GM21360 (cell line): Measurements from ENCODE around the gene TSG101.

Experiments used
- ATAC-seq: cut with Tn5 transposase; IDR thresholded peaks from one replicate; pipeline ENCODE4 v1.9.1; 2021; ENCODE audit warnings: mild to moderate bottlenecking, moderate library complexity; ENCODE audit not compliant: unreplicated experiment

Gene TSG101

GRCh38 chr11:18526521-18527296 lies at the start of gene TSG101:
Gene TSG101, minus strand, starts transcription at chr11:18526942. Its CDS starts 126 bp downstream, at chr11:18526816.
- ATAC-seq, result peak; percentile 93

- no peak for ATAC-seq
Observed at GRCh38 chr11:18575361-18575760, 48.6 kb upstream of the TSG101 start.

GRCh38 chr11:18567081-18567480 lies 40.3 kb upstream of the TSG101 start:
- ATAC-seq, result no peak

GRCh38 chr11:18566406-18566805 lies 39.7 kb upstream of the TSG101 start:
- no peak for ATAC-seq

- ATAC-seq, result no peak
Observed at GRCh38 chr11:18564149-18564548, 37.4 kb upstream of the TSG101 start.

GRCh38 chr11:18563090-18563730 lies 36.5 kb upstream of the TSG101 start:
- ATAC-seq, result no peak

- no peak for ATAC-seq
Observed at GRCh38 chr11:18548001-18548400, 21.3 kb upstream of the TSG101 start.

GRCh38 chr11:18540207-18541009 lies 13.7 kb upstream of the TSG101 start:
- ATAC-seq, result no peak

- ATAC-seq, result no peak
Observed at GRCh38 chr11:18536209-18536608, 9.5 kb upstream of the TSG101 start.

- no peak for ATAC-seq
Observed at GRCh38 chr11:18534245-18534644, 7.5 kb upstream of the TSG101 start.

- ATAC-seq, result no peak
Observed at GRCh38 chr11:18533365-18533764, 6.6 kb upstream of the TSG101 start.

GRCh38 chr11:18527512-18527911 lies 770 bp upstream of the TSG101 start:
- no peak for ATAC-seq

GRCh38 chr11:18526130-18526520 lies 617 bp downstream of the TSG101 start:
- no peak for ATAC-seq

GRCh38 chr11:18524248-18524647 lies 2.5 kb downstream of the TSG101 start:
- no peak for ATAC-seq

- no peak for ATAC-seq
Observed at GRCh38 chr11:18523084-18523483, 3.7 kb downstream of the TSG101 start.

- no peak for ATAC-seq
Observed at GRCh38 chr11:18522388-18522787, 4.4 kb downstream of the TSG101 start.

- ATAC-seq, result no peak
Observed at GRCh38 chr11:18521122-18521521, 5.6 kb downstream of the TSG101 start.

GRCh38 chr11:18502352-18502751 lies 24.4 kb downstream of the TSG101 start:
- ATAC-seq, result no peak

- no peak for ATAC-seq
Observed at GRCh38 chr11:18501629-18502028, 25.1 kb downstream of the TSG101 start.

GRCh38 chr11:18498039-18498438 lies 28.7 kb downstream of the TSG101 start:
- no peak for ATAC-seq

GRCh38 chr11:18495703-18496102 lies 31.0 kb downstream of the TSG101 start:
- no peak for ATAC-seq

GRCh38 chr11:18495271-18495670 lies 31.5 kb downstream of the TSG101 start:
- ATAC-seq, result no peak
